Measurements from ENCODE around the gene CLEC3B. TPM values are rescaled to one million over a fixed set of nuclear protein-coding genes. Genes with fewer than 3 reads are reported as not detected.
A peak's percentile ranks its signal among the peaks of the same experiment; 100 is the strongest.

Gene CLEC3B
- total RNA-seq, 1 donor from 2014 or later = not detected

DNA sequence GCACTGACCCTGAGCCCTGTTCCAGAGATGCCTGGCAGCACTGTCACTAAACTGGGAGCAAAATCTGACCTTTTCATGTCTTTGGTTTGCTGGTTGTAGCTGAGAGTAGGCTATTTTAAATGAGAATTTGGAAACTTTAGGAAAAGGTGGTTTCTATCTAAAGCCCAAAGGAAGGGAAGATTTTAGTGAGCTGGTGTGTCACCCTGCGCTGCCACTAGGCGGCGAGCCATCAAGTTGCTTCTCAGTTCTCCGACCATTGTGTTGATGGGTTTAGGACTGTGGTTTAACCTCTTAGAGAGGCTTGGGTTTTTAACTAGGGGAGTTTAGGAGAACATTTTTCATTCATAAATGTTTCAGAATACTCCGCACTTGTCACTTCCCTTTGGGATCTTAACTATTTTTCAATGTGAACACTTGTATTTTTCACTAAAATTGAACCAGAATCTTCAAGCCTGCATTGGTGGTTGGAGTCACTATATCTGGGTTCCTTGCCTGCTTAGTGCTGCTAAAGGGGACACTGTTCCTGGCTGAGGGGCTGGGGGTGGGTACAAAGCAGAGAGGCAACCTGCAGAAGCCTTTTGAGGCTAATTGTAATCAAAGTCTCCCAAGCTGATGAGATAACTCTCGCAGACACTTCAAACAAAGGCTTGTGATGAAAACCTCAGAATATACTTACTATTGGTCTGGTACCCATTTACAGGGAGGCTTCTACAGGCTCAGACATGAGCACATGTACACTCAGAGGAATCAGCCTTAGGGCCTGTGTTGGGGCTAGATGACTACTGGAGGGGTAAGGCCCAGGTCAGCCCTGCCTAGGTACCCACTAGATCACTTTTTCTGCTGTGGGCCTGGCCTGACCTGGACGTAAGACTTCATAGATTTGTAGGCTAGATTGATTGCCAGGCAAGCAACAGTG, 33.3 kb upstream of the CLEC3B start:
- TF ChIP-seq, protein P1, sequence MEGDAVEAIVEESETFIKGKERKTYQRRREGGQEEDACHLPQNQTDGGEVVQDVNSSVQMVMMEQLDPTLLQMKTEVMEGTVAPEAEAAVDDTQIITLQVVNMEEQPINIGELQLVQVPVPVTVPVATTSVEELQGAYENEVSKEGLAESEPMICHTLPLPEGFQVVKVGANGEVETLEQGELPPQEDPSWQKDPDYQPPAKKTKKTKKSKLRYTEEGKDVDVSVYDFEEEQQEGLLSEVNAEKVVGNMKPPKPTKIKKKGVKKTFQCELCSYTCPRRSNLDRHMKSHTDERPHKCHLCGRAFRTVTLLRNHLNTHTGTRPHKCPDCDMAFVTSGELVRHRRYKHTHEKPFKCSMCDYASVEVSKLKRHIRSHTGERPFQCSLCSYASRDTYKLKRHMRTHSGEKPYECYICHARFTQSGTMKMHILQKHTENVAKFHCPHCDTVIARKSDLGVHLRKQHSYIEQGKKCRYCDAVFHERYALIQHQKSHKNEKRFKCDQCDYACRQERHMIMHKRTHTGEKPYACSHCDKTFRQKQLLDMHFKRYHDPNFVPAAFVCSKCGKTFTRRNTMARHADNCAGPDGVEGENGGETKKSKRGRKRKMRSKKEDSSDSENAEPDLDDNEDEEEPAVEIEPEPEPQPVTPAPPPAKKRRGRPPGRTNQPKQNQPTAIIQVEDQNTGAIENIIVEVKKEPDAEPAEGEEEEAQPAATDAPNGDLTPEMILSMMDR (IDR thresholded peaks at IDR 0.05; ENCODE audit: insufficient read depth, low read length, severe bottlenecking) = peak; percentile 84
- DNase-seq (ENCODE audit: low read depth) (peak; percentile 98), FAIRE-seq (peak; percentile 55)
- Histone ChIP-seq H3K27me3 (ENCODE audit: control insufficient read depth, insufficient read depth, low read length) (no peaks in the 10 kb centered on the region), H3K4me3 (ENCODE audit: low read depth, low read length) (no peak overlapping the region), H3K36me3 (ENCODE audit: control insufficient read depth, insufficient read depth, low read length) (peaks cover 15% of the 10 kb centered on the region)

DNA sequence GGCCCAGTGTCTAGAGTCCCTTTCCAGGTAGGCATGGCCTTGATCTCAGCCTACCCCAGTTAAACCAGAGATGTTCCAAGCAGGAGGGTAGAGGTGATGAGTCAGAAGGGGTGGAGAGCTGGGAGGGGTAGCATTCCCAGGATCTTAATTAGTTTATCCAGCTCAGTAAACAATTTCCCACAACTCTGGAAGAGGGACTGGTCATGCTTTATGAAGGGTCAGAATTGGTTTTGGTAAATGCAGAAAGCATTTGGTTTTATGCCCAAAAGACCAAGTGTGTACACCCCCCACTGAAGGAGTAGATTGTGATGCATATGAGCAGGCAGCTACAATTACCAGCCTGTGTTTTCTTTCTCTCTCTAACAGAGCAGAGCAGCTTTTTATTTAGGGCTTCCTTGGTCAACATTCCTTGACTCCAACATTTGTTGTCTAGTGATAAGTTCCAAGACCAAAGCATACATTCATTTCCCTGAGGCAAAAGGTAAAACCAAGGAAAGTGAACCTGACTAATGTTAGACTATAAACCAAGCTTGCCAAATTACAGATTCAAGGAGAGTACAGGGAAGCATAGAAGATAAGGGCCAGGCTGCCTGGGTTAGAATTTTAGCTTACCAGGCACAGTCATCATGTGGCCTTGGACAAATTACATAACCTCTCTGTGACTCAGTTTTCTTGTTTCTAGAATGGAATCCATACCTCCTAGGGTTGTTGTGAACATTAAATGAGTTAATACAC, 32.5 kb upstream of the CLEC3B start:
- peak; percentile 62 for FAIRE-seq
- peak; percentile 92 for DNase-seq (ENCODE audit: low read depth)
- no peak overlapping the region for H3K4me3 ChIP-seq (ENCODE audit: low read depth, low read length)
- H3K36me3 ChIP-seq (ENCODE audit: control insufficient read depth, insufficient read depth, low read length) = peaks cover 17% of the 10 kb centered on the region
- H3K27me3 ChIP-seq (ENCODE audit: control insufficient read depth, insufficient read depth, low read length) = no peaks in the 10 kb centered on the region
- TF ChIP-seq, protein P1 (IDR thresholded peaks at IDR 0.05; ENCODE audit: insufficient read depth, low read length, severe bottlenecking) = no peak

DNA sequence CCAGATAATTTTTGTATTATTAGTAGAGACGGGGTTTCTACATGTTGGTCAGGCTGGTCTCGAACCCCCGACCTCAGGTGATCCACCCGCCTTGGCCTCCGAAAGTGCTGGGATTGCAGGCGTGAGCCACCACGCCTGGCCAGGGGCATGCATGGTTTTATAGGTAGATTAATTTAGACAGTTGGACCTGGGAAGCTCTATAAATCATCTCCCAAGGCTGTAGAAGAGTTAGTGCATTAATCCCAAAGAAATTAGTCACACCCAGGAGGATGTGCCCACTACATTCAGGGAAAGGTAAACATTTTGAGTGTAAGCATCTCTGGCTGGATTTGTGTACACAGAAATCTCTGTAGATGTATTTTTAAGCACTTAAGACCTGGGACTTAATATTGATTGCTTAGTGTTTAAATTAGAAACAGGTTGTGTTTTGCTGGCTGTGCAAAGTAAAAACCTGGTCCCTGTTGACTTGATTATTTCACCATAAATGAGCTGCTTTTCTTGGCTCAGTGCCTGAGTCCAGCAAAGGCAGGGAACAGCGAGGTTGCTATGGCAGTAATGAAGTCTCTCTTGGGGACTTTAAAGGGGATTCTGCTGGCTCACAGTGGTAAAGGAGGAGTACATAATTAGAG, 30.8 kb upstream of the CLEC3B start:
- Histone ChIP-seq H3K4me3 (ENCODE audit: low read depth, low read length) (no peak overlapping the region), H3K36me3 (ENCODE audit: control insufficient read depth, insufficient read depth, low read length) (peaks cover 20% of the 10 kb centered on the region), H3K27me3 (ENCODE audit: control insufficient read depth, insufficient read depth, low read length) (no peaks in the 10 kb centered on the region)
- no peak for FAIRE-seq
- TF ChIP-seq, protein P1 (IDR thresholded peaks at IDR 0.05; ENCODE audit: insufficient read depth, low read length, severe bottlenecking) = no peak
- DNase-seq (ENCODE audit: low read depth) = peak; percentile 49

DNA sequence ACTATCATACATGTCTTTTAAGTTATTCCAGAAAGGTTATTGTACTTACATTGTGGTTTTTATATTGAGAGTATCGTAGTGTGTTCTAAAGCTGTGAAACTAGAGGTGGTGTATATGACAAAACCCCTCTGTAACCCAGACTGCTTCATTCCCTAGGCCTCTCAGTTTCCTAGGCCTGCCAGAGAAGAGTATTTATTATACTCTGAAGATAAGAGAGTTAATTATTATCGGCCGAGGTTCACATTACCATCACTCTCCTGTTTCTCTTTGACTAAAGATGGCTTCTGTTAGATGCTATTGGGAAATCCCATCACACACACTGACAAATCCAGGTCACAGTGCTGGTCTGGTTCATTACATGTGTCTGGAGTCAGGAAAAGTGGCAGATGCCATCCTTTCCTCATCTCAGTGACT, 29.5 kb upstream of the CLEC3B start:
- TF ChIP-seq, protein P1 (IDR thresholded peaks at IDR 0.05; ENCODE audit: insufficient read depth, low read length, severe bottlenecking) = no peak
- FAIRE-seq (no peak), DNase-seq (ENCODE audit: low read depth) (no peak)
- H3K27me3 ChIP-seq (ENCODE audit: control insufficient read depth, insufficient read depth, low read length) = no peaks in the 10 kb centered on the region
- H3K36me3 ChIP-seq (ENCODE audit: control insufficient read depth, insufficient read depth, low read length) = peaks cover 18% of the 10 kb centered on the region
- H3K4me3 ChIP-seq (ENCODE audit: low read depth, low read length) = no peak overlapping the region

DNA sequence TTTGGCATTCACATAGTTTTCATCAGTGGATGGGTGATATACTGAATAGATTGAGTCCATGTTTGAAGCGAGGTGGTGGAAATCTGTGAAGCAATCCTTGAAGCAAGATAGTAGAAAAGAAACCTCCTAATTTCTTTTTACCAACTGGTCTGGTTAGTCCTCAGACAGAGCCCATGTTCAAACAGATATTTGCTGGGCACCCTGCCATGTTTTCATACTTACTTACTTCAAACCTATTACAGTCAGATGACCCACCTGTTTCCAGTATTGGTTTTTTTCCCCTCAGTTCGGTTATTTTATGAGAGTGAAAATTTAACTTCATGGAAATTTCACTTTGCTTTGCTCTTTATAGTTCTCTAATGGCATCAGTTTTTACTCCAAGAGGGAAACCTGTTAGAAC, 26.3 kb upstream of the CLEC3B start:
- TF ChIP-seq, protein P1 (IDR thresholded peaks at IDR 0.05; ENCODE audit: insufficient read depth, low read length, severe bottlenecking) = no peak
- no peak for DNase-seq (ENCODE audit: low read depth)
- H3K36me3 ChIP-seq (ENCODE audit: control insufficient read depth, insufficient read depth, low read length) = peaks cover 23% of the 10 kb centered on the region

More for the DNA sequence above, 26.3 kb upstream of the CLEC3B start:
- H3K4me3 ChIP-seq (ENCODE audit: low read depth, low read length) = no peak overlapping the region
- no peaks in the 10 kb centered on the region for H3K27me3 ChIP-seq (ENCODE audit: control insufficient read depth, insufficient read depth, low read length)
- FAIRE-seq = no peak
